AG04449 (cell line): ENCODE results near the gene TMPRSS9.

Experiments used
- CTCF ChIA-PET: fragments of 350-600 bp; formaldehyde crosslinking; extraction: SDS; loops from one replicate; lab custom pipeline; 2021; ENCODE audit warnings: antibody characterized with exemption; lab: Yijun Ruan, JAX
- POLR2A ChIA-PET: fragments of 400-600, 350-600 bp; formaldehyde crosslinking; extraction: SDS; loops from one replicate; lab custom pipeline; 2020; ENCODE audit warnings: antibody characterized with exemption, inconsistent platforms; lab: Yijun Ruan, JAX
- DNase-seq: peaks from one replicate; pipeline ENCODE4 v3.0.0-alpha.2; 2010; ENCODE audit warnings: low read depth, low spot score
- H3K4me3 ChIP-seq: 2 replicates; pipeline ENCODE4 v1.5.1; 2011; ENCODE audit warnings: low read depth, mild to moderate bottlenecking, control low read depth, low read length
- CTCF ChIP-seq: IDR thresholded peaks from one replicate; pipeline ENCODE4 v1.5.1; 2011; ENCODE audit warnings: mild to moderate bottlenecking, moderate library complexity, low read length, control low read depth, inconsistent platforms; ENCODE audit not compliant: insufficient read depth; ENCODE audit errors: missing control alignments

TMPRSS9 gene

GRCh38 chr19:2321565-2322283, 38.3 kb upstream of the TMPRSS9 start:
- no peak for TF ChIP-seq CTCF
- H3K4me3 ChIP-seq, result no peak overlapping the region
- DNase-seq, result no peak
- CTCF ChIA-PET, result interaction anchor here (0.6 to 1.4 kb wide), 4 partner anchors 72 to 315 kb away, joined by 3 to 4 read pairs (median 3); partner anchors contain the start of gene PLEKHJ1
- POLR2A ChIA-PET, result no interaction called here

GRCh38 chr19:2323707-2324106, 36.4 kb upstream of the TMPRSS9 start:
- ChIA-PET CTCF (interaction anchor here (2.3 kb wide), 1 partner anchor 8 kb away, joined by 13 read pairs; no protein-coding TSS in a partner anchor), POLR2A (no interaction called here)
- H3K4me3 ChIP-seq, result no peak overlapping the region
- DNase-seq, result no peak
- TF ChIP-seq CTCF, result no peak

GRCh38 chr19:2324220-2324948, 35.7 kb upstream of the TMPRSS9 start:
- DNase-seq, result no peak
- CTCF ChIA-PET, result interaction anchor here (2.3 kb wide), 1 partner anchor 8 kb away, joined by 13 read pairs; no protein-coding TSS in a partner anchor
- no peak overlapping the region for H3K4me3 ChIP-seq
- POLR2A ChIA-PET, result no interaction called here
- TF ChIP-seq CTCF, result no peak

- no peak overlapping the region for H3K4me3 ChIP-seq
- CTCF ChIA-PET, result interaction anchor here (2.3 kb wide), 1 partner anchor 9 kb away, joined by 13 read pairs; no protein-coding TSS in a partner anchor
- POLR2A ChIA-PET, result interaction anchor here (0.6 kb wide), 1 partner anchor 87 kb away, joined by 3 read pairs; no protein-coding TSS in a partner anchor
- TF ChIP-seq CTCF, result no peak
- no peak for DNase-seq
These were observed 34.6 kb upstream of the TMPRSS9 start for GRCh38 chr19:2325281-2326046.

GRCh38 chr19:2326699-2327360, 33.2 kb upstream of the TMPRSS9 start:
- H3K4me3 ChIP-seq, result no peak overlapping the region; the same call in none of the 2 replicates
- no peak for TF ChIP-seq CTCF
- DNase-seq, result no peak
- ChIA-PET CTCF (interaction anchor here (1.2 to 2.6 kb wide), 5 partner anchors 9 to 287 kb away, joined by 3 to 12 read pairs (median 7); partner anchors contain the start of gene PLEKHJ1), POLR2A (interaction anchor here (1.1 kb wide), 1 partner anchor 149 kb away, joined by 3 read pairs; the partner anchor contains the start of gene GADD45B)
